ENCODE results near the gene BTBD8.

BTBD8 gene

GRCh38 chr1:92201973-92202372 is 121.8 kb downstream of the BTBD8 start:
- no peak for DNase-seq

DNA sequence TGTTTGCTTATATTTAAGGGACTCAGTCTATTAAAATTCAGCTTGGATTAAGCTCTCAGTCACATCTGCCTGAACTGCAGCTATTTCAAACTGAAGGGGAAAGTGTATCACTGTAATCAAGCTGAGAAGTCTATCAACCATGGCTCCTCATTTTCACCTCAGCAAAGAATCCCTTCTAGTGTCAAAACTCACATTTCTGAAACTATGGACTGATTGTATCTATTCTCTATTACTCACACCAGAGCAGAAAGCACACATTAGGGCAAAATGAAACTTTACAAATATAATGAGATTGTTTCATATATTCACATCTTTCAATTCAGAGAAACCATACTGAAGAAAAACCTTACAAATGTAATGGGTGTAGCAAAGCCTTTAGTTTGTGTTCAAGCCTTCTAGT is 123.0 kb downstream of the BTBD8 start:
- DNase-seq, result no peak

DNA sequence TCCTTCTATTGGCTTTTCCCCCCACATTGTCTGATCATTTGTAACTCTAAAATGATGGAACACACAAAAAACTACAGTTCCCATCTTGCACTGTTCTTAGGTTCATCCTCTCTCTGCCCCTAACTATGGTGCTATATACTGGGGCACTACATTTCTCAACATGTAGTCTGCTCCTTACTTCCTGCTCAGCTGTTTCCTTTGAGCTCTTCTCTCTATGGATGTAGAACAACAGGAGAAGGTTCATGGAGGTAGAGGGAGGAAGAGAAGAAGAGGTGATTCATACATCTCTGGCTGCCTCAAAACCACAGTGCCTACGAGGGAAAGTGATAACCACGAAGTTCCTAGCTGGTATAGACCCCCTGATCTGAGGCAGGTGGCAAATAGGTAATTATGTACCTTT is 130.6 kb downstream of the BTBD8 start:
- no peak for DNase-seq

- DNase-seq, result no peak
Observed at GRCh38 chr1:92211166-92211565, 131.0 kb downstream of the BTBD8 start.

DNA sequence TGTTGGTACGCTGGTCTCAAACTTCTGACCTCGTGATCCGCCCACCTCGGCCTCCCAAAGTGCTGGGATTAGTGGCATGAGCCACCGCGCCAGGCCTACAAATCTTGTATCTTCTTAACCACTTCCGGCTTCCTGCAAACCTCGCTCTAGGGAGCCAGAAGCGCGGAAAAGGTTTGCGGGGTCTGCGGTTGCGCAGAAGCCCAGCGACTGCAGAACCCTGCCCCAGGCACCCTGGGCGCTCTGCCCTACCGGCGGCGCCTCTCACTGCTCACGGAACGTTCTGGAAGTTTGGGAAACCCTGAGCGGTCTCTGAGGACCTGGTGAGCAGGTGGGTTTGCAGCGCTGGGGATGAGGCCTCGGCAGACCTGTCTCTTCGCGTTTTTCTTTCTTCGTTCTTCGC is 137.6 kb downstream of the BTBD8 start, which contains the start of gene C1orf146:
TSS of gene C1orf146 (plus strand) at position 195 of the 400 bp plus-strand sequence. CDS start 13,506 bp downstream, outside the sequence.
- DNase-seq, result no peak

GRCh38 chr1:92218559-92218958 is 138.4 kb downstream of the BTBD8 start:
- DNase-seq, result no peak

GRCh38 chr1:92219028-92219427 is 138.9 kb downstream of the BTBD8 start:
- DNase-seq, result no peak

GRCh38 chr1:92228401-92228800 is 148.3 kb downstream of the BTBD8 start:
- DNase-seq, result no peak

DNA sequence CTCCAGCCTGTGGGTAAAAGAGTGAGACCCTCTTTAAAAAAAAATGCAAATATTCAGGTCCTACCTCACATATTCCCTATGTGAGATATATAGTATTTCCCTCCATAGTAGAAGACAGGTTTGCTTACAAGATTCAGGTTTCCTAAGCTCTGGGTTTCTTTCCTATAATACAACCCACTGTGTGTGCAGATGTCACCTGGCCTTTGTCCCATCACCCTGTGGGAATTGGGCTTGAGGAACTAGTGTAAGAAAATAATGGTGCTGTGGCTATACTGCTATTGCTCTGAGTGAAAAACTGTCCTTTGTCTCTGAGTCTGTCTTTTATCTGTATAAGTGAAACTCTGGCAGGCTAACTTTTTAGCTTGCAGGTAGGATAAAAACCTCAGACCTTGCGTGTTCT is 150.6 kb downstream of the BTBD8 start:
- no peak for DNase-seq

All from islet precursor cell (in vitro differentiated cells).